HG02642 (cell line): ENCODE measurements around the gene SLC39A11.
"Not testable (repeated sequence)": the region's sequence is repeated elsewhere in the genome, so short reads cannot be mapped to it uniquely, and the experiment has no call there.

Source experiments
- ATAC-seq: cut with Tn5 transposase; IDR thresholded peaks from one replicate; pipeline ENCODE4 v1.9.1; 2021; ENCODE audit warnings: mild to moderate bottlenecking; ENCODE audit not compliant: unreplicated experiment, poor library complexity

Gene SLC39A11

GRCh38 chr17:72774236-72774635 is 318.3 kb downstream of the SLC39A11 start:
- ATAC-seq = no peak

GRCh38 chr17:72773225-72773624 is 319.3 kb downstream of the SLC39A11 start:
- not testable (repeated sequence) for ATAC-seq

GRCh38 chr17:72772331-72772821 is 320.1 kb downstream of the SLC39A11 start:
- no peak for ATAC-seq

- no peak for ATAC-seq
Measured at GRCh38 chr17:72771734-72772133, 320.8 kb downstream of the SLC39A11 start.

GRCh38 chr17:72766761-72767356 is 325.6 kb downstream of the SLC39A11 start:
- no peak for ATAC-seq

- ATAC-seq = no peak
Measured at GRCh38 chr17:72765368-72766153, 326.9 kb downstream of the SLC39A11 start.

- ATAC-seq = no peak
Measured at GRCh38 chr17:72764632-72765041, 327.9 kb downstream of the SLC39A11 start.

GRCh38 chr17:72763981-72764380 is 328.5 kb downstream of the SLC39A11 start:
- no peak for ATAC-seq

- not testable (repeated sequence) for ATAC-seq
Measured at GRCh38 chr17:72761893-72762575, 330.5 kb downstream of the SLC39A11 start.

GRCh38 chr17:72761431-72761830 is 331.1 kb downstream of the SLC39A11 start:
- no peak for ATAC-seq

- ATAC-seq = no peak
Measured at GRCh38 chr17:72760368-72760767, 332.1 kb downstream of the SLC39A11 start.

GRCh38 chr17:72759301-72759700 is 333.2 kb downstream of the SLC39A11 start:
- ATAC-seq = no peak

- ATAC-seq = no peak
Measured at GRCh38 chr17:72756256-72756655, 336.2 kb downstream of the SLC39A11 start.

GRCh38 chr17:72754513-72754912 is 338.0 kb downstream of the SLC39A11 start:
- ATAC-seq = no peak

GRCh38 chr17:72751746-72752145 is 340.7 kb downstream of the SLC39A11 start:
- ATAC-seq = no peak

GRCh38 chr17:72749119-72749572 is 343.3 kb downstream of the SLC39A11 start:
- no peak for ATAC-seq

- no peak for ATAC-seq
Measured at GRCh38 chr17:72747501-72747900, 345.0 kb downstream of the SLC39A11 start.

GRCh38 chr17:72745241-72745640 is 347.2 kb downstream of the SLC39A11 start:
- no peak for ATAC-seq

- no peak for ATAC-seq
Measured at GRCh38 chr17:72743037-72743467, 349.4 kb downstream of the SLC39A11 start.

- no peak for ATAC-seq
Measured at GRCh38 chr17:72737151-72737690, 355.3 kb downstream of the SLC39A11 start.

- ATAC-seq = no peak
Measured at GRCh38 chr17:72735592-72735991, 356.9 kb downstream of the SLC39A11 start.
